Kidney epithelial cell (primary cell): ENCODE data around the gene PPP6R1. TPM values are rescaled to one million over a fixed set of nuclear protein-coding genes. Genes with fewer than 3 reads are reported as not detected.

ENCODE experiments used
- DNase-seq: peaks from one replicate; pipeline ENCODE4 v3.0.0-alpha.2; 2010; ENCODE audit warnings: low read depth
- H3K27me3 ChIP-seq: 2 replicates; pipeline ENCODE4 v1.6.0; 2011; ENCODE audit warnings: low read length; ENCODE audit not compliant: control insufficient read depth, insufficient read depth
- H3K36me3 ChIP-seq: 2 replicates; pipeline ENCODE4 v1.5.1; 2011; ENCODE audit warnings: low read length; ENCODE audit not compliant: control insufficient read depth, insufficient read depth
- H3K4me3 ChIP-seq: 2 replicates; pipeline ENCODE4 v1.5.1; 2011; ENCODE audit warnings: low read depth, mild to moderate bottlenecking, control low read depth, low read length
- CTCF ChIP-seq: IDR thresholded peaks from 2 replicates; pipeline ENCODE4 v1.5.1; 2011; ENCODE audit warnings: mild to moderate bottlenecking, moderate library complexity, low read length, control low read depth, inconsistent platforms; ENCODE audit not compliant: insufficient read depth, poor library complexity, severe bottlenecking
- total RNA-seq: library from RNA; depleted of rRNA; stranded (reverse); fragments of >200 nt; gene quantifications from 2 replicates; pipeline ENCODE4 v1.2.3, GENCODE V29; 2015

The PPP6R1 gene
- total RNA-seq, 1 donor from 2014 or later, result 41.5 TPM

GRCh38 chr19:55196803-55197202, 62.0 kb downstream of the PPP6R1 start:
- no peak overlapping the region for H3K4me3 ChIP-seq
- no peak for TF ChIP-seq CTCF
- no peaks in the 10 kb centered on the region for H3K27me3 ChIP-seq
- no peak for DNase-seq
- H3K36me3 ChIP-seq, result no peaks in the 10 kb centered on the region

- DNase-seq, result no peak
- no peaks in the 10 kb centered on the region for H3K27me3 ChIP-seq
- TF ChIP-seq CTCF, result no peak
- no peaks in the 10 kb centered on the region for H3K36me3 ChIP-seq
- H3K4me3 ChIP-seq, result no peak overlapping the region
These were observed 65.3 kb downstream of the PPP6R1 start for GRCh38 chr19:55193481-55193880.

DNA sequence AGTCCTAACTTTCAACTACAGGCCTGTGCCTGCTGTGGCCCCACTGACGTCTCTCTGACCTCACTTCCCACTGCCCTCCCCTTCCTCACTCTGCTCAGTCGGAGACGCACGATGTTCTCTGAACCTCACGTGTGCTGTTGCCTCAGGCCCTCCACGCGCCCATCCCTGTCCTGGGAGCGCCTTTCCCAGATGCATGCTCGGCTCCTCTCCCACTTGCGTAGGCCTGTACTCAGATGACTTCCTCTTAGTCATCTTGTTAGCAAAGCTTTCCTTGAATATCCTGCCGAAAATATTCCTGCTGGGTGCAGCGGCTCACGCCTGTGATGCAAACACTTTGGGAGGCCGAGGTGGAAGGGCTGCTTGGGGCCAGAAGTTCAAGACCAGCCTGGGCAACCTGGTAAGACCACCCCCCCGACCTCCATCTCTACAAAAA, 69.4 kb downstream of the PPP6R1 start:
- no peak for TF ChIP-seq CTCF
- Histone ChIP-seq H3K36me3 (no peaks in the 10 kb centered on the region), H3K4me3 (no peak overlapping the region), H3K27me3 (peaks cover 3% of the 10 kb centered on the region)
- DNase-seq, result peak; percentile 65

GRCh38 chr19:55188625-55189024, 70.2 kb downstream of the PPP6R1 start:
- TF ChIP-seq CTCF, result no peak
- DNase-seq, result no peak
- no peak overlapping the region for H3K4me3 ChIP-seq
- H3K27me3 ChIP-seq, result peaks cover 3% of the 10 kb centered on the region
- H3K36me3 ChIP-seq, result no peaks in the 10 kb centered on the region

DNA sequence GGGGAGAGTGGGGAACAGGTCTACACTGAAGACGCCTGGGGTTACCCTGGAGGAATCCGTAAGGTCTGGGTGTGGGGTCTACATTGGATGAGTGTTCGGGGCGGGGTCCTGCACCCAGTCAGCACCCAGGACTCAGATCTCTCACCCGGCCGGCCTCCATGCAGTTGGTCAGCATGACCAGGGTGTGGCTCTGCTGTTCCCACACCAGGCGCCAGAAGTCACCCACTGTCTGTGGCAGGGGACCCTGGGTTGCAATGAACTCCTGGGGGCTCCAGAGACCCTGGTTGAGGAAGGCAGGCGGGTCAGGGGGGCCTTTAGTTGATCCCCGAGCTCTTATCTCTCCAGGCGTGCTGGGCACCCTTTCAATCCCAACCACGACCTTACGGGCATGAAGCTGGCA, 72.7 kb downstream of the PPP6R1 start:
- no peak for TF ChIP-seq CTCF
- H3K4me3 ChIP-seq, result no peak overlapping the region
- H3K27me3 ChIP-seq, result peaks cover 12% of the 10 kb centered on the region
- no peaks in the 10 kb centered on the region for H3K36me3 ChIP-seq
- no peak for DNase-seq

DNA sequence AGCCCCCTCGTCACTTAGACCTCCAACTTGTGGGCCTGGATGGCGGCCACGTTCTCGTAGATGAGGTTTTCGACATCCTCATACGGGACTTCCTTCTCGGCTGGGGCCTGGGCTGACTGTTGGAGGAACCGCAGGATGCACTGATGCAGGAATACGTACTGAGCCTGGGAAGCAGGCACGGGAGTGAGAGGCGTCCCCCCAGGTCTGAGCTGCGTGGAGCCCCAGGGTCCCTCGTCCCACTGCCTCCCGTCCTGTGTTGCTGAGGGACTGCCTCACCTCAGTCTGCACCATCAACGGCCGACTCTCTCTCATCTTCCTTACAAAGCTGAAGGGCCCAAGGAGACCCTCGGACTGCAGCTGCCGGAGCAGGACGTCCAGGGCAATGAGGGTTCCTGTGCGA, 77.1 kb downstream of the PPP6R1 start:
- TF ChIP-seq CTCF, result no peak
- Histone ChIP-seq H3K4me3 (no peak overlapping the region), H3K36me3 (no peaks in the 10 kb centered on the region), H3K27me3 (peaks cover 39% of the 10 kb centered on the region)
- no peak for DNase-seq
